Measurements from ENCODE around the gene MEX3A.

- TF ChIP-seq CTCF (conservative IDR thresholded peaks at IDR 0.05; ENCODE audit: low read depth, low read length) (no peak), EZH2 (IDR thresholded peaks at IDR 0.05; ENCODE audit: borderline replicate concordance, low read depth, low read length, poor library complexity, severe bottlenecking) (no peak)
Observed at GRCh38 chr1:156080863-156081179, 1.4 kb downstream of the MEX3A start.
